ENCODE data around the gene ARRB1.

DNA sequence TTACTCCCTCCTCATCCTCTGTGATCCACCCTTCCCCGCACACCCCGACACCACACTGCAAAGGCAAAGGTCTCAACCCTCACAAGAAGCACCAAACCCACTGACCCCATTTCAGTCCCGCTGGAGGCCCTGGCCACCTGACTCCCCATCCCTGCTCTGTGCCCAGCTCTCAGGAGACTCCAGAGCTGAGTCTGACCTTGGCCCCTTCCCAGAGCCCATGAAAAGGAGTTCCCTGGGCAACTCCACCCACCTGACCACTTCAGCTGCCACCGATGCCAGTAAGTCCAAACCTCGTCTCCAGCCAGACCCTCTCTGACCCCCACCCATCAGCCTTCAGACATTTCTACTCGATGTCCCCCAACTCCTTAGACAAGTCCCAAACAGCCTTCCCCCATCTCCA, 45.5 kb downstream of the ARRB1 start:
- TF ChIP-seq, protein P1, sequence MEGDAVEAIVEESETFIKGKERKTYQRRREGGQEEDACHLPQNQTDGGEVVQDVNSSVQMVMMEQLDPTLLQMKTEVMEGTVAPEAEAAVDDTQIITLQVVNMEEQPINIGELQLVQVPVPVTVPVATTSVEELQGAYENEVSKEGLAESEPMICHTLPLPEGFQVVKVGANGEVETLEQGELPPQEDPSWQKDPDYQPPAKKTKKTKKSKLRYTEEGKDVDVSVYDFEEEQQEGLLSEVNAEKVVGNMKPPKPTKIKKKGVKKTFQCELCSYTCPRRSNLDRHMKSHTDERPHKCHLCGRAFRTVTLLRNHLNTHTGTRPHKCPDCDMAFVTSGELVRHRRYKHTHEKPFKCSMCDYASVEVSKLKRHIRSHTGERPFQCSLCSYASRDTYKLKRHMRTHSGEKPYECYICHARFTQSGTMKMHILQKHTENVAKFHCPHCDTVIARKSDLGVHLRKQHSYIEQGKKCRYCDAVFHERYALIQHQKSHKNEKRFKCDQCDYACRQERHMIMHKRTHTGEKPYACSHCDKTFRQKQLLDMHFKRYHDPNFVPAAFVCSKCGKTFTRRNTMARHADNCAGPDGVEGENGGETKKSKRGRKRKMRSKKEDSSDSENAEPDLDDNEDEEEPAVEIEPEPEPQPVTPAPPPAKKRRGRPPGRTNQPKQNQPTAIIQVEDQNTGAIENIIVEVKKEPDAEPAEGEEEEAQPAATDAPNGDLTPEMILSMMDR (IDR thresholded peaks at IDR 0.05), result no peak
- no peak for TF ChIP-seq POLR2A (IDR thresholded peaks at IDR 0.05)
